Type B pancreatic cell (in vitro differentiated cells): ENCODE measurements around the gene SIRPG. TPM values are rescaled to one million over a fixed set of nuclear protein-coding genes. Genes with fewer than 3 reads are reported as not detected.

Source experiments
- DNase-seq: peaks from one replicate; pipeline ENCODE4 v3.0.0; 2021; ENCODE audit warnings: mixed read lengths; ENCODE audit not compliant: unreplicated experiment; ENCODE audit errors: extremely low spot score
- H3K27ac Mint-ChIP-seq: 2 replicates; pipeline ENCODE4 v1.8.0; 2021; ENCODE audit warnings: mild to moderate bottlenecking, mixed read lengths
- H3K27me3 Mint-ChIP-seq: 2 replicates; pipeline ENCODE4 v1.8.0; 2021; ENCODE audit warnings: mixed read lengths
- H3K36me3 Mint-ChIP-seq: 2 replicates; pipeline ENCODE4 v1.8.0; 2021; ENCODE audit warnings: mixed read lengths
- H3K4me1 Mint-ChIP-seq: one replicate; pipeline ENCODE4 v1.8.0; 2021; ENCODE audit warnings: mixed read lengths; ENCODE audit not compliant: unreplicated experiment
- H3K4me3 Mint-ChIP-seq: 2 replicates; pipeline ENCODE4 v1.8.0; 2021; ENCODE audit warnings: mild to moderate bottlenecking, mixed read lengths
- H3K9me3 Mint-ChIP-seq: 2 replicates; pipeline ENCODE4 v1.8.0; 2021; ENCODE audit warnings: mixed read lengths
- CTCF ChIP-seq: fragments of 200-600 bp; sonication (generic); conservative IDR thresholded peaks from 2 replicates; pipeline ENCODE4 v1.5.0; 2021; ENCODE audit warnings: antibody characterized with exemption, mild to moderate bottlenecking
- total RNA-seq: library from RNA; stranded (reverse); gene quantifications from 2 replicates; pipeline ENCODE4 v1.2.1, GENCODE V29; 2021; ENCODE audit warnings: low replicate concordance

The SIRPG gene
- total RNA-seq, 1 donor from 2014 or later = not detected

- Mint-ChIP-seq H3K9me3 (no peaks in the 10 kb centered on the region), H3K27ac (no peak overlapping the region), H3K4me1 (no peaks in the 10 kb centered on the region), H3K36me3 (no peaks in the 10 kb centered on the region), H3K4me3 (no peak overlapping the region), H3K27me3 (no peaks in the 10 kb centered on the region)
- no peak for DNase-seq
- no peak for TF ChIP-seq CTCF
Observed at GRCh38 chr20:1588533-1589460, 68.8 kb downstream of the SIRPG start.

- H3K36me3 Mint-ChIP-seq = no peaks in the 10 kb centered on the region
- no peaks in the 10 kb centered on the region for H3K9me3 Mint-ChIP-seq
- no peak for DNase-seq
- H3K27ac Mint-ChIP-seq = no peak overlapping the region
- no peaks in the 10 kb centered on the region for H3K27me3 Mint-ChIP-seq
- no peak overlapping the region for H3K4me3 Mint-ChIP-seq
- no peak for TF ChIP-seq CTCF
- no peaks in the 10 kb centered on the region for H3K4me1 Mint-ChIP-seq
Observed at GRCh38 chr20:1587781-1588532, 69.6 kb downstream of the SIRPG start.

GRCh38 chr20:1579488-1579887, 78.1 kb downstream of the SIRPG start:
- H3K9me3 Mint-ChIP-seq = no peaks in the 10 kb centered on the region
- no peak for TF ChIP-seq CTCF
- DNase-seq = no peak
- no peak overlapping the region for H3K4me3 Mint-ChIP-seq
- H3K4me1 Mint-ChIP-seq = no peaks in the 10 kb centered on the region
- no peak overlapping the region for H3K27ac Mint-ChIP-seq
- H3K36me3 Mint-ChIP-seq = no peaks in the 10 kb centered on the region
- H3K27me3 Mint-ChIP-seq = peaks cover 9% of the 10 kb centered on the region

Other genes starting within 250 kb of the SIRPG start
- 79.2 and 81.0 TPM in 2 replicates for gene NSFL1C, start 190.9 kb downstream of the SIRPG start, total RNA-seq
- not detected in 2 replicates for gene SIRPB2, start 166.4 kb downstream of the SIRPG start, total RNA-seq
- not detected in 2 replicates for gene SIRPD, start 100.1 kb downstream of the SIRPG start, total RNA-seq
- 0.95 and 1.0 TPM in 2 replicates for gene SIRPB1, start 37.8 kb downstream of the SIRPG start, total RNA-seq
- 11.4 and 12.3 TPM in 2 replicates for gene SIRPA, start 237.6 kb upstream of the SIRPG start, total RNA-seq